Measurements from ENCODE around the gene TGIF2. TPM values are rescaled to one million over a fixed set of nuclear protein-coding genes. Genes with fewer than 3 reads are reported as not detected.

The TGIF2 gene
- total and polyA plus RNA-seq, 2 of the 13 experiments (the other 11 are each of a cell fraction or from before 2014, with no cell fraction given): 41.3 to 53.9 TPM

DNA sequence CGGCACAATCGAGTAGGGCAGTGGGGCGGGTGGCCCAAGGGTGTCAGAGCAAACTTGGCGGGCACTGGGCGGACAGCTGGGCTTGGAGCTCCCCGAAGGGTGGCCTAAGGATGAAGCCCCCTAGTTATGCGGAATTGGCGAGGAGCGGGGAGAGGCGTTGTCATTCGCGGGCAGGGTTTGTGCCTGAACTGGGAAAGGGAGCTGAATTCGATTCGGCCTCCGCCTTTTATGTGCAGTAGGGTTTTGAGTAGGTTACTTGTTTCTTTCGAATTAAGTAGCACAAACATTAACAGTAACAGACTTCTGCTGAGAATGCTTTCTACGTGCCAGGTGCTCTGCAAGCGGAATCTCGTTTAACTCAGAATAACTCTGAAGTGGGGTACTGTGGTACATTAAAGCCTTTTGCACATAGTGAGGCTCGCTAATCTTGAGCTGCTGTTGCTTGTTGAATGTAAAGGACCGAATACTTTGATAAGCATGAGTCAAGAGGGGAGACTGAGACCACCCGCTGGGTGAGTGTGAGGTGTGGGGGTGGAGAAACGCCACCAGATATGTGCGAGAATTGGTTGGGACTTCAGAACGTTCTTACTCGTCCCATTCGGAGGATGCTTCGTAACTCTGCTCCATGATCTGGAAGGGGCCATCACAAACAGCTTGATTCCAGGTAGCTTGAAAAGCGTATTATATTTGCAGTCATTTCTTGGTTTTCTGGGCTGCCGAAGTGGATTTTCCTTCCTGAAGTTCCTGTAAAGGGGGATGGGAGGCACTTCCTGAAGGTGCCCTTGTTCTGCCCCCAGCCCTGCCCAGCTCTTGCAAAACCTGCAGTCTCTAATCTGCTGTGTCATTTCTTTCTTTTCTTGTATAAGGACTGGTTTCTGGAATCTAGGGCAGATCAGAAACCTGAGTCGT, 33.0 kb downstream of the TGIF2 start (continued):
- TF ChIP-seq, protein P1, sequence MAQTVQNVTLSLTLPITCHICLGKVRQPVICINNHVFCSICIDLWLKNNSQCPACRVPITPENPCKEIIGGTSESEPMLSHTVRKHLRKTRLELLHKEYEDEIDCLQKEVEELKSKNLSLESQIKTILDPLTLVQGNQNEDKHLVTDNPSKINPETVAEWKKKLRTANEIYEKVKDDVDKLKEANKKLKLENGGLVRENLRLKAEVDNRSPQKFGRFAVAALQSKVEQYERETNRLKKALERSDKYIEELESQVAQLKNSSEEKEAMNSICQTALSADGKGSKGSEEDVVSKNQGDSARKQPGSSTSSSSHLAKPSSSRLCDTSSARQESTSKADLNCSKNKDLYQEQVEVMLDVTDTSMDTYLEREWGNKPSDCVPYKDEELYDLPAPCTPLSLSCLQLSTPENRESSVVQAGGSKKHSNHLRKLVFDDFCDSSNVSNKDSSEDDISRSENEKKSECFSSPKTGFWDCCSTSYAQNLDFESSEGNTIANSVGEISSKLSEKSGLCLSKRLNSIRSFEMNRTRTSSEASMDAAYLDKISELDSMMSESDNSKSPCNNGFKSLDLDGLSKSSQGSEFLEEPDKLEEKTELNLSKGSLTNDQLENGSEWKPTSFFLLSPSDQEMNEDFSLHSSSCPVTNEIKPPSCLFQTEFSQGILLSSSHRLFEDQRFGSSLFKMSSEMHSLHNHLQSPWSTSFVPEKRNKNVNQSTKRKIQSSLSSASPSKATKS (CRISPR knock-in tag; IDR thresholded peaks at IDR 0.05): no peak
- TF ChIP-seq SCMH1 (CRISPR knock-in tag; IDR thresholded peaks at IDR 0.05; ENCODE audit: borderline replicate concordance) (no peak), ZFAT (CRISPR knock-in tag; conservative IDR thresholded peaks at IDR 0.05) (no peak), ZNF749 (CRISPR knock-in tag; IDR thresholded peaks at IDR 0.05; ENCODE audit: borderline replicate concordance) (no peak), PHB2 (IDR thresholded peaks at IDR 0.05; ENCODE audit: partially characterized antibody) (no peak), SRSF1 (optimal IDR thresholded peaks at IDR 0.05; ENCODE audit: low read depth, low read length) (no peak), MATR3 (CRISPR knock-in tag; IDR thresholded peaks at IDR 0.05) (no peak), ZNF552 (CRISPR knock-in tag; IDR thresholded peaks at IDR 0.05; ENCODE audit: borderline replicate concordance) (no peak), KDM2A (CRISPR knock-in tag; IDR thresholded peaks at IDR 0.05; ENCODE audit: borderline replicate concordance, low read depth) (peak; percentile 19; the same call in 1 of the 2 replicates), ZNF329 (CRISPR knock-in tag; IDR thresholded peaks at IDR 0.05; ENCODE audit: low read depth) (no peak), SP4 (CRISPR knock-in tag; IDR thresholded peaks at IDR 0.05) (0 out of 2 replicates have a peak, but pooled peaks have one; percentile 21)
- TF ChIP-seq, protein P2, sequence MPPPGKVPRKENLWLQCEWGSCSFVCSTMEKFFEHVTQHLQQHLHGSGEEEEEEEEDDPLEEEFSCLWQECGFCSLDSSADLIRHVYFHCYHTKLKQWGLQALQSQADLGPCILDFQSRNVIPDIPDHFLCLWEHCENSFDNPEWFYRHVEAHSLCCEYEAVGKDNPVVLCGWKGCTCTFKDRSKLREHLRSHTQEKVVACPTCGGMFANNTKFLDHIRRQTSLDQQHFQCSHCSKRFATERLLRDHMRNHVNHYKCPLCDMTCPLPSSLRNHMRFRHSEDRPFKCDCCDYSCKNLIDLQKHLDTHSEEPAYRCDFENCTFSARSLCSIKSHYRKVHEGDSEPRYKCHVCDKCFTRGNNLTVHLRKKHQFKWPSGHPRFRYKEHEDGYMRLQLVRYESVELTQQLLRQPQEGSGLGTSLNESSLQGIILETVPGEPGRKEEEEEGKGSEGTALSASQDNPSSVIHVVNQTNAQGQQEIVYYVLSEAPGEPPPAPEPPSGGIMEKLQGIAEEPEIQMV (CRISPR knock-in tag; IDR thresholded peaks at IDR 0.05; ENCODE audit: low read depth): peak; percentile 16; the same call in 1 of the 2 replicates
- TF ChIP-seq, protein P3, sequence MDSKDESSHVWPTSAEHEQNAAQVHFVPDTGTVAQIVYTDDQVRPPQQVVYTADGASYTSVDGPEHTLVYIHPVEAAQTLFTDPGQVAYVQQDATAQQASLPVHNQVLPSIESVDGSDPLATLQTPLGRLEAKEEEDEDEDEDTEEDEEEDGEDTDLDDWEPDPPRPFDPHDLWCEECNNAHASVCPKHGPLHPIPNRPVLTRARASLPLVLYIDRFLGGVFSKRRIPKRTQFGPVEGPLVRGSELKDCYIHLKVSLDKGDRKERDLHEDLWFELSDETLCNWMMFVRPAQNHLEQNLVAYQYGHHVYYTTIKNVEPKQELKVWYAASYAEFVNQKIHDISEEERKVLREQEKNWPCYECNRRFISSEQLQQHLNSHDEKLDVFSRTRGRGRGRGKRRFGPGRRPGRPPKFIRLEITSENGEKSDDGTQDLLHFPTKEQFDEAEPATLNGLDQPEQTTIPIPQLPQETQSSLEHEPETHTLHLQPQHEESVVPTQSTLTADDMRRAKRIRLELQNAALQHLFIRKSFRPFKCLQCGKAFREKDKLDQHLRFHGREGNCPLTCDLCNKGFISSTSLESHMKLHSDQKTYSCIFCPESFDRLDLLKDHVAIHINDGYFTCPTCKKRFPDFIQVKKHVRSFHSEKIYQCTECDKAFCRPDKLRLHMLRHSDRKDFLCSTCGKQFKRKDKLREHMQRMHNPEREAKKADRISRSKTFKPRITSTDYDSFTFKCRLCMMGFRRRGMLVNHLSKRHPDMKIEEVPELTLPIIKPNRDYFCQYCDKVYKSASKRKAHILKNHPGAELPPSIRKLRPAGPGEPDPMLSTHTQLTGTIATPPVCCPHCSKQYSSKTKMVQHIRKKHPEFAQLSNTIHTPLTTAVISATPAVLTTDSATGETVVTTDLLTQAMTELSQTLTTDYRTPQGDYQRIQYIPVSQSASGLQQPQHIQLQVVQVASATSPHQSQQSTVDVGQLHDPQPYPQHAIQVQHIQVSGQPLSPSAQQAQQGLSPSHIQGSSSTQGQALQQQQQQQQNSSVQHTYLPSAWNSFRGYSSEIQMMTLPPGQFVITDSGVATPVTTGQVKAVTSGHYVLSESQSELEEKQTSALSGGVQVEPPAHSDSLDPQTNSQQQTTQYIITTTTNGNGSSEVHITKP (CRISPR knock-in tag; IDR thresholded peaks at IDR 0.05; ENCODE audit: low read depth): peak; percentile 53; the same call in 1 of the 2 replicates
